ENCODE data around the gene ELK1. TPM values are rescaled to one million over a fixed set of nuclear protein-coding genes. Genes with fewer than 3 reads are reported as not detected.

ELK1 gene
- total and polyA plus RNA-seq, 2 of the 8 experiments (the other 6 are each of a cell fraction or from before 2014, with no cell fraction given), result 31.9 to 42.2 TPM

DNA sequence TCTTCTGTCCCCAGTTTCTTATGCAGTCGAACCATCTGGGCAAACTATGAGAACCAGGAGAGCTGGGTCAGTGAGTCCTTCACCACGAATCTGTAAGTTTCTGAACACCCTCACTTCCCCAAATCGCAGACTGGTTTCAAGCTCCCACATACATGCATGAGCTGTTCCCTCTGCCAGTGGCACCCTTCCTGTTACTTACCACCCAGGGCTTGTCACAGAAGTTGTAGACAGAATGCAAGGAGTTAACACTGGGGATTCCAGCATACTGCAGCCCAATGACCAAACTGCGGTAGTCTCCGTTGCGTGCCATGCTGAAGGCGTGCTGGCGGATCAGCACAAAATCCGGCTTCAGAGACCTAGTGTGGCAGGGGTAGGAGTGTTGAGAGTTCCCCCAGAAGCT, 45.3 kb downstream of the ELK1 start:
- POLR2A ChIA-PET (ENCODE audit: partially characterized antibody), result interaction anchor here (1.8 kb wide), 1 partner anchor 11 kb away, joined by 4 read pairs; no protein-coding TSS in a partner anchor
- H3K9ac ChIP-seq (replicated peaks in 1 of 4; ENCODE audit: extremely low read depth in 1 of 4, low read depth in 3 of 4, low read length in 3 of 4), result no peak overlapping the region
- TF ChIP-seq NANOG (IDR thresholded peaks at IDR 0.05; ENCODE audit: insufficient read depth, low read depth, low read length, poor library complexity, severe bottlenecking) (no peak), CHD2 (IDR thresholded peaks at IDR 0.05; ENCODE audit: low read length) (no peak), EZH2 (IDR thresholded peaks at IDR 0.05; ENCODE audit: low read depth, low read length, severe bottlenecking) (no peak), KDM5A (IDR thresholded peaks at IDR 0.05; ENCODE audit: low read length) (no peak), SUZ12 (IDR thresholded peaks at IDR 0.05; ENCODE audit: low read length) (no peak), YY1 (IDR thresholded peaks at IDR 0.05; ENCODE audit: low read depth, low read length) (no peak), CTBP2 (IDR thresholded peaks at IDR 0.05; ENCODE audit: borderline replicate concordance, insufficient read depth, insufficient read length, low read length) (no peak), SRF (IDR thresholded peaks at IDR 0.05; ENCODE audit: low read depth, low read length) (no peak), RNF2 (IDR thresholded peaks at IDR 0.05; ENCODE audit: borderline replicate concordance, low read depth, low read length, missing control alignments, poor library complexity, severe bottlenecking) (no peak)
- TF ChIP-seq, protein P1, sequence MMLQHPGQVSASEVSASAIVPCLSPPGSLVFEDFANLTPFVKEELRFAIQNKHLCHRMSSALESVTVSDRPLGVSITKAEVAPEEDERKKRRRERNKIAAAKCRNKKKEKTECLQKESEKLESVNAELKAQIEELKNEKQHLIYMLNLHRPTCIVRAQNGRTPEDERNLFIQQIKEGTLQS (IDR thresholded peaks at IDR 0.05; ENCODE audit: insufficient read depth, low read depth, low read length), result no peak
- TF ChIP-seq, protein P2, sequence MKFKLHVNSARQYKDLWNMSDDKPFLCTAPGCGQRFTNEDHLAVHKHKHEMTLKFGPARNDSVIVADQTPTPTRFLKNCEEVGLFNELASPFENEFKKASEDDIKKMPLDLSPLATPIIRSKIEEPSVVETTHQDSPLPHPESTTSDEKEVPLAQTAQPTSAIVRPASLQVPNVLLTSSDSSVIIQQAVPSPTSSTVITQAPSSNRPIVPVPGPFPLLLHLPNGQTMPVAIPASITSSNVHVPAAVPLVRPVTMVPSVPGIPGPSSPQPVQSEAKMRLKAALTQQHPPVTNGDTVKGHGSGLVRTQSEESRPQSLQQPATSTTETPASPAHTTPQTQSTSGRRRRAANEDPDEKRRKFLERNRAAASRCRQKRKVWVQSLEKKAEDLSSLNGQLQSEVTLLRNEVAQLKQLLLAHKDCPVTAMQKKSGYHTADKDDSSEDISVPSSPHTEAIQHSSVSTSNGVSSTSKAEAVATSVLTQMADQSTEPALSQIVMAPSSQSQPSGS (IDR thresholded peaks at IDR 0.05; ENCODE audit: low read length), result no peak

More for the DNA sequence above, 45.3 kb downstream of the ELK1 start:
- Histone ChIP-seq H3K56ac (replicated peaks; ENCODE audit: insufficient read length, low read depth, low read length) (no peak overlapping the region), H3K23me2 (ENCODE audit: low read depth, low read length) (no peaks in the 10 kb centered on the region), H3K27ac (ENCODE audit: low read depth, low read length) (no peak overlapping the region), H2BK15ac (ENCODE audit: low read length) (no peak overlapping the region), H2AFZ (ENCODE audit: low read length) (no peak overlapping the region), H3K4me3 (ENCODE audit: extremely low read depth in 1 of 4, insufficient read depth in 2 of 4, low read depth in 3 of 4, low read length in 4 of 4) (no peak overlapping the region), H3K9me3 (ENCODE audit: insufficient read depth in 2 of 2, low read depth in 1 of 2, low read length in 1 of 2) (no peaks in the 10 kb centered on the region), H2AK5ac (ENCODE audit: low read depth, low read length) (no peak overlapping the region), H3K79me1 (ENCODE audit: low read depth, low read length) (no peaks in the 10 kb centered on the region), H4K8ac (ENCODE audit: extremely low read depth, insufficient read depth, low read length) (no peak overlapping the region), H3K14ac (ENCODE audit: insufficient read length) (no peak overlapping the region), H4K5ac (ENCODE audit: insufficient read length, low read depth, low read length) (no peak overlapping the region), H4K20me1 (replicated peaks in 1 of 2; ENCODE audit: control insufficient read depth in 1 of 2, insufficient read depth in 2 of 2, low read length in 2 of 2) (no peaks in the 10 kb centered on the region), H2BK20ac (ENCODE audit: low read length) (no peak overlapping the region), H3K4ac (replicated peaks; ENCODE audit: insufficient read length, low read depth, low read length) (no peak overlapping the region), H2BK120ac (replicated peaks; ENCODE audit: low read depth, low read length) (no peak overlapping the region), H2BK5ac (ENCODE audit: low read depth, low read length) (no peak overlapping the region), H3K27me3 (replicated peaks in 1 of 4; ENCODE audit: control insufficient read depth in 3 of 4, extremely low read depth in 1 of 4, insufficient read depth in 3 of 4, low read length in 3 of 4) (no peaks in the 10 kb centered on the region), H4K91ac (replicated peaks; ENCODE audit: insufficient read length, low read length) (no peak overlapping the region), H3K4me2 (ENCODE audit: insufficient read depth in 1 of 2, low read depth in 2 of 2, low read length in 2 of 2) (no peak overlapping the region), H3K4me1 (replicated peaks in 1 of 4; ENCODE audit: control insufficient read depth in 3 of 4, insufficient read depth in 4 of 4, low read length in 3 of 4) (peaks cover 0 to 8% (median 3%) of the 10 kb centered on the region in 4 experiments; a peak in 6 of 7 replicates), H3K36me3 (ENCODE audit: control insufficient read depth in 2 of 4, insufficient read depth in 4 of 4, low read length in 3 of 4) (no peaks in the 10 kb centered on the region; a peak in 1 of 8 replicates), H3K18ac (ENCODE audit: extremely low read depth, low read length) (no peak overlapping the region), H3K23ac (ENCODE audit: insufficient read length) (no peak overlapping the region), H3K79me2 (ENCODE audit: control insufficient read depth in 1 of 2, insufficient read depth in 2 of 2, low read length in 2 of 2) (no peaks in the 10 kb centered on the region), H2BK12ac (ENCODE audit: low read depth, low read length) (no peak overlapping the region)
- CTCF ChIA-PET (ENCODE audit: partially characterized antibody), result interaction anchor here (0.9 to 1.3 kb wide), 3 partner anchors 23 to 202 kb away, joined by 3 to 5 read pairs (median 3); no protein-coding TSS in a partner anchor
- no peak for FAIRE-seq
- DNase-seq (ENCODE audit: low read depth in 1 of 2, low spot score in 2 of 2), result no peak
- 90% methylated on average over 8 of the region's 9 CpGs; no CpG with 5 or more reads in 1 of the 2 experiments for WGBS, 2 experiments (ENCODE audit: extremely low coverage in 1 of 2, insufficient coverage in 1 of 2, insufficient read length in 1 of 2, insufficient replicate concordance in 2 of 2, low coverage in 1 of 2, low lambda C conversion rate in 2 of 2, missing lambda C conversion rate in 1 of 2)

All from H1 (cell line).